Measurements from ENCODE around the gene AQP1.

Gene AQP1

DNA sequence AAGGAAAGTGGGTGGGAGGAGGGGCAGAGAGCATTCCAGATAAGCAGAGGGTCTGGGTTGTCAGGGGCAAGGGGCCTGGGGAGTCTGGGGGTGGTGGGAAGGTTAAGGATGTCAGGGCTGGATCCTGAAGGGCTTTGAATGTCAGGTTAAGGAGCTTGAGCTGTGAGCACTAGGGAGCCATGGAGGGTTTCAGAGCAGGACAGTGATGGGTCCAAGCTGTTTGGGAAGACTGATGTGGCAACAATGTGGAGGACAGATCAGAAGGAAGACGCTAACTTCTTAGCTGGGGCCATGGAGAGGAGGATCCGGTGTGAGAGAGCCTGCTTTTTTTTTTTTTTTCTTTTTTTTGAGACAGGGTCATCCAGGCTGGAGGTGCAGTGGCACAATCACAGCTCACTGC, 13.9 kb upstream of the AQP1 start:
- DNase-seq (ENCODE audit: low read depth), result no peak
- H3K4me3 ChIP-seq (ENCODE audit: low read depth, low read length), result no peak overlapping the region
- TF ChIP-seq, protein P1, sequence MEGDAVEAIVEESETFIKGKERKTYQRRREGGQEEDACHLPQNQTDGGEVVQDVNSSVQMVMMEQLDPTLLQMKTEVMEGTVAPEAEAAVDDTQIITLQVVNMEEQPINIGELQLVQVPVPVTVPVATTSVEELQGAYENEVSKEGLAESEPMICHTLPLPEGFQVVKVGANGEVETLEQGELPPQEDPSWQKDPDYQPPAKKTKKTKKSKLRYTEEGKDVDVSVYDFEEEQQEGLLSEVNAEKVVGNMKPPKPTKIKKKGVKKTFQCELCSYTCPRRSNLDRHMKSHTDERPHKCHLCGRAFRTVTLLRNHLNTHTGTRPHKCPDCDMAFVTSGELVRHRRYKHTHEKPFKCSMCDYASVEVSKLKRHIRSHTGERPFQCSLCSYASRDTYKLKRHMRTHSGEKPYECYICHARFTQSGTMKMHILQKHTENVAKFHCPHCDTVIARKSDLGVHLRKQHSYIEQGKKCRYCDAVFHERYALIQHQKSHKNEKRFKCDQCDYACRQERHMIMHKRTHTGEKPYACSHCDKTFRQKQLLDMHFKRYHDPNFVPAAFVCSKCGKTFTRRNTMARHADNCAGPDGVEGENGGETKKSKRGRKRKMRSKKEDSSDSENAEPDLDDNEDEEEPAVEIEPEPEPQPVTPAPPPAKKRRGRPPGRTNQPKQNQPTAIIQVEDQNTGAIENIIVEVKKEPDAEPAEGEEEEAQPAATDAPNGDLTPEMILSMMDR (IDR thresholded peaks at IDR 0.05; ENCODE audit: low read depth, low read length, missing control alignments), result no peak
- in situ Hi-C loops (cut with HindIII; ENCODE audit: low sequenced_read_pairs), result no loop called here

- H3K4me3 ChIP-seq (ENCODE audit: low read depth, low read length), result no peak overlapping the region
- no peak for DNase-seq (ENCODE audit: low read depth)
- TF ChIP-seq, protein P1 (IDR thresholded peaks at IDR 0.05; ENCODE audit: low read depth, low read length, missing control alignments), result no peak
- in situ Hi-C loops (cut with HindIII; ENCODE audit: low sequenced_read_pairs), result no loop called here
These were observed 13.2 kb upstream of the AQP1 start for GRCh38 chr7:30898411-30898810.

DNA sequence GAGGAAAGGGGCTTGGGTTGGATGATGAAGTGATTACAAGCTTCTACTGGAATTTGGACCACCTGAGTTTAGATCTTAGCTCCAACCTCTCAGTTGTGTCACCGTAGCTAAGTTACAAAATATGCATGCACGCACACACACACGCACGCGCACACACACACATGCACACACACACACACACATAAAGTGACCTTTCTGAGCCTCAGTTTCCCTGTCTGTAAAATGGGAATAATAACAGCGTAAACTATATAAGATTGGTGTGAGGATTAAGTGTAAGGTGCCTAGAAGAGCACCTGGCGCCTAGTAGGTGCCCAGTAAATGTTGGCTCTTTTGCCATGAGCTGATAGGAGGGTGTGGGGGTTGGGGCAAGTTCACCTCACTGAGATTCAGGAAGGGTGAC, 12.6 kb upstream of the AQP1 start:
- in situ Hi-C loops (cut with HindIII; ENCODE audit: low sequenced_read_pairs), result no loop called here
- TF ChIP-seq, protein P1 (IDR thresholded peaks at IDR 0.05; ENCODE audit: low read depth, low read length, missing control alignments), result no peak
- H3K4me3 ChIP-seq (ENCODE audit: low read depth, low read length), result no peak overlapping the region
- no peak for DNase-seq (ENCODE audit: low read depth)

DNA sequence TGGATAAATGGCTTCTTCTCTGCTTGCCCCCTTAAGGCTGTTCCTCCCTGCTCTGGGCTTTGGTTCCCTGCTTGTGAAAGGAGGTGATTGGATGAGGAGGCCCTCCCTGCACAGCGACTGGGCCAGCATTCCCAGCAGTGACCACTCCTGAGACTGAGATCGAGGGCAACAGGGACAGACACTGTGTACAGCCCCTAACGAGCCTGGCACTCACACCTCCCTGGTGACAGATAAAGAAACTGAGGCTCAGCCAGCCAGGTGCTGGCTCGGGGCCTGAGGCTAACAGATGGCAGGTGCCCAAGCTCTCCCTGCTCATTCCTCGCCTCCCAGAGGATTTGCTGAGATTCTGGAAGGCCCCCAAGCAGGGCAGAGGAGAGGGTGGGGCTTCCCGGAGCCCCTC, 12.0 kb upstream of the AQP1 start:
- TF ChIP-seq, protein P1 (IDR thresholded peaks at IDR 0.05; ENCODE audit: low read depth, low read length, missing control alignments), result no peak
- no peak for DNase-seq (ENCODE audit: low read depth)
- in situ Hi-C loops (cut with HindIII; ENCODE audit: low sequenced_read_pairs), result no loop called here
- no peak overlapping the region for H3K4me3 ChIP-seq (ENCODE audit: low read depth, low read length)

- in situ Hi-C loops (cut with HindIII; ENCODE audit: low sequenced_read_pairs), result no loop called here
- TF ChIP-seq, protein P1 (IDR thresholded peaks at IDR 0.05; ENCODE audit: low read depth, low read length, missing control alignments), result no peak
- no peak overlapping the region for H3K4me3 ChIP-seq (ENCODE audit: low read depth, low read length)
- DNase-seq (ENCODE audit: low read depth), result no peak
These were observed 11.6 kb upstream of the AQP1 start for GRCh38 chr7:30900053-30900452.

GRCh38 chr7:30900803-30901362, 10.8 kb upstream of the AQP1 start:
- in situ Hi-C loops (cut with HindIII; ENCODE audit: low sequenced_read_pairs), result no loop called here
- no peak overlapping the region for H3K4me3 ChIP-seq (ENCODE audit: low read depth, low read length)
- TF ChIP-seq, protein P1 (IDR thresholded peaks at IDR 0.05; ENCODE audit: low read depth, low read length, missing control alignments), result no peak
- no peak for DNase-seq (ENCODE audit: low read depth)

GRCh38 chr7:30901856-30902255, 9.8 kb upstream of the AQP1 start:
- TF ChIP-seq, protein P1 (IDR thresholded peaks at IDR 0.05; ENCODE audit: low read depth, low read length, missing control alignments), result no peak
- in situ Hi-C loops (cut with HindIII; ENCODE audit: low sequenced_read_pairs), result no loop called here
- H3K4me3 ChIP-seq (ENCODE audit: low read depth, low read length), result no peak overlapping the region
- no peak for DNase-seq (ENCODE audit: low read depth)
